HepG2 (cell line): ENCODE results near the gene OBI1. TPM values are rescaled to one million over a fixed set of nuclear protein-coding genes. Genes with fewer than 3 reads are reported as not detected.
A peak's percentile ranks its signal among the peaks of the same experiment; 100 is the strongest.

Source experiments
- ATAC-seq: fragments of 200-7000 bp; cut with Tn5 transposase; 3 replicates; pipeline ENCODE4 v1.9.1; 2020; ENCODE audit warnings: mild to moderate bottlenecking, moderate library complexity
- BruUV-seq: library from RNA; stranded (reverse); fragments of 400-500 nt; replicated peaks from 2 replicates; lab custom pipeline; 2021; lab: Mats Ljungman, UMichigan
- CTCF ChIA-PET: fragments of 300-600 bp; formaldehyde crosslinking; extraction: SDS; loops from one replicate; lab custom pipeline; 2021; ENCODE audit warnings: low total read pairs, inconsistent platforms, low intra/inter-chr PET ratio; lab: Yijun Ruan, JAX
- POLR2A ChIA-PET: fragments of 350-600 bp; sonication (Branson Sonifier 250); formaldehyde crosslinking; loops from one replicate; lab custom pipeline; 2020; ENCODE audit warnings: antibody characterized with exemption, inconsistent platforms; lab: Yijun Ruan, JAX
- DNase-seq: peaks from one replicate; pipeline ENCODE4 v3.0.0-alpha.2; 2015; ENCODE audit warnings: low spot score
- FAIRE-seq: peaks from 3 replicates; lab custom pipeline; 2011; peaks lifted over from hg19 to GRCh38; lab: Jason Lieb, UNC
- H2AFZ ChIP-seq: one replicate; pipeline ENCODE4 v1.6.1; 2011; ENCODE audit warnings: low read length, inconsistent platforms
- H3K27ac ChIP-seq: fragments of 300-600 bp; 3 replicates; pipeline ENCODE4 v1.8.0; 2011; ENCODE audit warnings: mixed run types, mild to moderate bottlenecking, mixed read lengths, low read length, inconsistent platforms; ENCODE audit not compliant: insufficient read depth; ENCODE audit errors: extremely low read length
- H3K27me3 ChIP-seq, 2 experiments: fragments of 200-600 bp in 1 of 2; 2 replicates in 1 of 2; 3 replicates in 1 of 2; pipeline versions ENCODE4 v1.6.0 to v1.8.0; 2011; ENCODE audit warnings: low read length in 2 of 2, mild to moderate bottlenecking in 2 of 2, moderate library complexity in 2 of 2, inconsistent platforms in 1 of 2; ENCODE audit not compliant: insufficient read depth in 2 of 2, control insufficient read depth in 1 of 2
- H3K36me3 ChIP-seq, 2 experiments: fragments of 200-600 bp in 1 of 2; replicated peaks in 1 of 2; 2 replicates in 1 of 2; 3 replicates in 1 of 2; pipeline versions ENCODE4 v1.5.1 to v1.8.0; 2011; ENCODE audit warnings: low read length in 2 of 2, inconsistent platforms in 1 of 2; ENCODE audit not compliant: insufficient read depth in 2 of 2, control insufficient read depth in 1 of 2
- H3K4me1 ChIP-seq: 2 replicates; pipeline ENCODE4 v1.5.1; 2012; ENCODE audit warnings: low read length, inconsistent platforms; ENCODE audit not compliant: insufficient read depth
- H3K4me2 ChIP-seq: 2 replicates; pipeline ENCODE4 v1.6.0; 2011; ENCODE audit warnings: low read depth, low read length, inconsistent platforms
- H3K4me3 ChIP-seq, 3 experiments: fragments of 200-600 bp in 1 of 3; sonication (generic), shearing (Covaris generic) in 1 of 3; replicated peaks in 1 of 3; 2 replicates each; pipeline ENCODE4 v1.5.1; 2011 to 2016; ENCODE audit warnings: low read length in 3 of 3, inconsistent platforms in 2 of 3, low read depth in 2 of 3, mild to moderate bottlenecking in 2 of 3, control low read depth in 1 of 3, mixed read lengths in 1 of 3; ENCODE audit not compliant: insufficient read depth in 1 of 3
- H3K79me2 ChIP-seq: one replicate; pipeline ENCODE4 v1.6.1; 2011; ENCODE audit warnings: low read length, inconsistent platforms; ENCODE audit not compliant: insufficient read depth
- H3K9ac ChIP-seq: 2 replicates; pipeline ENCODE4 v1.6.0; 2011; ENCODE audit warnings: mild to moderate bottlenecking, low read depth, low read length, inconsistent platforms; ENCODE audit not compliant: insufficient read depth
- H3K9me3 ChIP-seq: 2 replicates; pipeline ENCODE4 v1.5.1; 2012; ENCODE audit warnings: mild to moderate bottlenecking, low read length
- H4K20me1 ChIP-seq: 2 replicates; pipeline ENCODE4 v1.6.0; 2011; ENCODE audit warnings: inconsistent platforms, mild to moderate bottlenecking, low read length, moderate library complexity; ENCODE audit not compliant: insufficient read depth
- KDM5A ChIP-seq: fragments of 200-600 bp; sonication (generic); IDR thresholded peaks from 2 replicates; pipeline ENCODE4 v1.7.0; 2018; ENCODE audit warnings: antibody characterized with exemption, mild to moderate bottlenecking, low read length, borderline replicate concordance
- RFXAP ChIP-seq: sonication (generic); formaldehyde crosslinking; IDR thresholded peaks from 2 replicates; pipeline ENCODE4 v1.4.0; 2020; ENCODE audit warnings: missing genetic modification reagents, borderline replicate concordance
- THAP11 ChIP-seq: IDR thresholded peaks from 2 replicates; pipeline ENCODE4 v1.6.1; 2016; ENCODE audit warnings: missing biosample characterization, missing genetic modification reagents
- TOPORS ChIP-seq: sonication (generic); formaldehyde crosslinking; IDR thresholded peaks from 2 replicates; pipeline ENCODE4 v1.8.0; 2023; ENCODE audit warnings: mild to moderate bottlenecking, missing genetic modification reagents
- ZBTB7B ChIP-seq: sonication (generic); formaldehyde crosslinking; IDR thresholded peaks from 2 replicates; pipeline ENCODE4 v1.4.0; 2020; ENCODE audit warnings: missing genetic modification reagents
- ZNF549 ChIP-seq: sonication (generic); formaldehyde crosslinking; IDR thresholded peaks from 2 replicates; pipeline ENCODE4 v1.5.0; 2020; ENCODE audit warnings: missing genetic modification reagents
- ZNF570 ChIP-seq: sonication (generic); formaldehyde crosslinking; IDR thresholded peaks from 2 replicates; pipeline ENCODE4 v1.4.0; 2020; ENCODE audit warnings: mild to moderate bottlenecking, missing genetic modification reagents, borderline replicate concordance
- ZNF775 ChIP-seq: sonication (generic); formaldehyde crosslinking; IDR thresholded peaks from 2 replicates; pipeline ENCODE4 v1.4.0; 2020; ENCODE audit warnings: missing genetic modification reagents, mild to moderate bottlenecking, moderate library complexity, borderline replicate concordance
- ZNF879 ChIP-seq: sonication (generic); formaldehyde crosslinking; IDR thresholded peaks from 2 replicates; pipeline ENCODE4 v1.8.1; 2023; ENCODE audit warnings: missing genetic modification reagents
- WGBS: methylation state at CpG from one replicate; pipeline ENCODE4 v1.1.6; 2017; ENCODE audit warnings: low lambda C conversion rate; 5-methylcytosine and 5-hydroxymethylcytosine counted together
- in situ Hi-C: cut with HindIII; loops from 2 replicates; pipeline ENCODE4 v1.10.0; 2017; ENCODE audit warnings: low pct_unique_long_range_greater_than_20kb; ENCODE audit not compliant: extremely low pct_ligation_motif_present
- intact Hi-C: fragments of 100-400 bp; cut with micrococcal nuclease; formaldehyde crosslinking; loops from one replicate; pipeline ENCODE4 v1.10.0; 2022; ENCODE audit not compliant: unreplicated experiment
- polyA plus RNA-seq, 8 experiments: library from polyadenylated mRNA; depleted of rRNA in 3 of 8; stranded (reverse) in 7 of 8; unstranded in 1 of 8; fragments of >200 nt; fragmentation: Illumina TruSeq in 4 of 8; extraction: Trizol in 4 of 8; gene quantifications; 2 replicates each; pipeline versions ENCODE4 v1.2.1 to v1.2.3, GENCODE V29; 2011 to 2016; ENCODE audit warnings: low read depth in 4 of 8, missing spikeins in 1 of 8, mixed read lengths in 1 of 8; ENCODE audit not compliant: insufficient read depth in 1 of 8
- total RNA-seq, 5 experiments: library from RNA; depleted of rRNA; stranded (reverse); fragments of >200 nt; fragmentation: Illumina TruSeq; extraction: Trizol; gene quantifications; 2 replicates each; pipeline ENCODE4 v1.2.3, GENCODE V29; 2016; ENCODE audit warnings: low read depth in 1 of 5
- TF ChIP-seq, protein P1 (sequence below): sonication (generic); formaldehyde crosslinking; IDR thresholded peaks from 2 replicates; pipeline ENCODE4 v1.4.0; 2020; ENCODE audit warnings: missing genetic modification reagents

OBI1 gene
- total and polyA plus RNA-seq, 2 of the 13 experiments (the other 11 are each of a cell fraction or from before 2014, with no cell fraction given) = 7.8 to 23.5 TPM

DNA sequence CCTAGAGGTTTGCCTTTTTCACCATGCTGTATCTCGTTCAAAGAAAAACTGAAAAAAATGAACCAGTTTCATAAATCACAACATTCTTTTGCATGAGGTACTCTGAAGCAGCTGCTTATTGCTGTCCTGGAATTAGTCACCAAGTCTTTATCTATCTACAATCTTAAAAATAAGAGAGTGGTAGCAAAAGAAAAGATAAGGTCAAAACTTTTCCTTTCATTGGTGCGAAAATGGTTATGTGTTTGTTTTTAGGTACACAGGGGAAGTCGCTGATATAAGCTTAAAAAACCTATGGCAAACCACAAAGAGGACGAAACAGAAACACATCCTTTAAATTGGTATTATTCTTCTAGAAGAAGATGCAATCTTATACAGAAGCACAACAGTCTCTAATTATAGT lies 20.7 kb downstream of the OBI1 start:
- Histone ChIP-seq H3K9ac (no peak overlapping the region), H2AFZ (no peak overlapping the region), H3K36me3 (peaks cover 4 to 59% of the 10 kb centered on the region in 2 experiments), H3K79me2 (peaks cover 7% of the 10 kb centered on the region), H3K4me3 (no peak overlapping the region), H4K20me1 (no peaks in the 10 kb centered on the region), H3K4me1 (no peaks in the 10 kb centered on the region), H3K27ac (no peak overlapping the region)
- DNase-seq = no peak
- in situ Hi-C loops (no loop called here), intact Hi-C loops (no loop called here)
- no peak for ATAC-seq
- TSS peak; percentile 14 for BruUV-seq
- FAIRE-seq = no peak
- TF ChIP-seq TOPORS (no peak), ZNF775 (CRISPR knock-in tag) (no peak), ZNF879 (CRISPR knock-in tag) (no peak), RFXAP (no peak), THAP11 (CRISPR knock-in tag) (no peak), ZBTB7B (no peak), KDM5A (no peak), ZNF549 (CRISPR knock-in tag) (no peak), ZNF570 (CRISPR knock-in tag) (no peak)
- TF ChIP-seq, protein P1, sequence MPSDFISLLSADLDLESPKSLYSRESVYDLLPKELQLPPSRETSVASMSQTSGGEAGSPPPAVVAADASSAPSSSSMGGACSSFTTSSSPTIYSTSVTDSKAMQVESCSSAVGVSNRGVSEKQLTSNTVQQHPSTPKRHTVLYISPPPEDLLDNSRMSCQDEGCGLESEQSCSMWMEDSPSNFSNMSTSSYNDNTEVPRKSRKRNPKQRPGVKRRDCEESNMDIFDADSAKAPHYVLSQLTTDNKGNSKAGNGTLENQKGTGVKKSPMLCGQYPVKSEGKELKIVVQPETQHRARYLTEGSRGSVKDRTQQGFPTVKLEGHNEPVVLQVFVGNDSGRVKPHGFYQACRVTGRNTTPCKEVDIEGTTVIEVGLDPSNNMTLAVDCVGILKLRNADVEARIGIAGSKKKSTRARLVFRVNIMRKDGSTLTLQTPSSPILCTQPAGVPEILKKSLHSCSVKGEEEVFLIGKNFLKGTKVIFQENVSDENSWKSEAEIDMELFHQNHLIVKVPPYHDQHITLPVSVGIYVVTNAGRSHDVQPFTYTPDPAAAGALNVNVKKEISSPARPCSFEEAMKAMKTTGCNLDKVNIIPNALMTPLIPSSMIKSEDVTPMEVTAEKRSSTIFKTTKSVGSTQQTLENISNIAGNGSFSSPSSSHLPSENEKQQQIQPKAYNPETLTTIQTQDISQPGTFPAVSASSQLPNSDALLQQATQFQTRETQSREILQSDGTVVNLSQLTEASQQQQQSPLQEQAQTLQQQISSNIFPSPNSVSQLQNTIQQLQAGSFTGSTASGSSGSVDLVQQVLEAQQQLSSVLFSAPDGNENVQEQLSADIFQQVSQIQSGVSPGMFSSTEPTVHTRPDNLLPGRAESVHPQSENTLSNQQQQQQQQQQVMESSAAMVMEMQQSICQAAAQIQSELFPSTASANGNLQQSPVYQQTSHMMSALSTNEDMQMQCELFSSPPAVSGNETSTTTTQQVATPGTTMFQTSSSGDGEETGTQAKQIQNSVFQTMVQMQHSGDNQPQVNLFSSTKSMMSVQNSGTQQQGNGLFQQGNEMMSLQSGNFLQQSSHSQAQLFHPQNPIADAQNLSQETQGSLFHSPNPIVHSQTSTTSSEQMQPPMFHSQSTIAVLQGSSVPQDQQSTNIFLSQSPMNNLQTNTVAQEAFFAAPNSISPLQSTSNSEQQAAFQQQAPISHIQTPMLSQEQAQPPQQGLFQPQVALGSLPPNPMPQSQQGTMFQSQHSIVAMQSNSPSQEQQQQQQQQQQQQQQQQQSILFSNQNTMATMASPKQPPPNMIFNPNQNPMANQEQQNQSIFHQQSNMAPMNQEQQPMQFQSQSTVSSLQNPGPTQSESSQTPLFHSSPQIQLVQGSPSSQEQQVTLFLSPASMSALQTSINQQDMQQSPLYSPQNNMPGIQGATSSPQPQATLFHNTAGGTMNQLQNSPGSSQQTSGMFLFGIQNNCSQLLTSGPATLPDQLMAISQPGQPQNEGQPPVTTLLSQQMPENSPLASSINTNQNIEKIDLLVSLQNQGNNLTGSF (CRISPR knock-in tag) = no peak
- TF ChIP-seq, all 625 proteins: peak for 0
- no peaks in the 10 kb centered on the region for H3K9me3 ChIP-seq
- H3K4me2 ChIP-seq = no peak overlapping the region
- CTCF ChIA-PET = no interaction called here
- no peaks in the 10 kb centered on the region for H3K27me3 ChIP-seq
- POLR2A ChIA-PET = no interaction called here
- 96% methylated on average over 4 of the region's 4 CpGs for WGBS
